Islet of Langerhans (tissue), 1 donor: ENCODE measurements around the gene HEATR1.

Source experiments
- FAIRE-seq: peaks from one replicate; lab custom pipeline; 2011; peaks lifted over from hg19 to GRCh38; lab: Jason Lieb, UNC

HEATR1 gene

GRCh38 chr1:236536540-236536939 lies 67.8 kb downstream of the HEATR1 start:
- FAIRE-seq = no peak

- FAIRE-seq = no peak
These were observed 68.6 kb downstream of the HEATR1 start for GRCh38 chr1:236535662-236536161.

- no peak for FAIRE-seq
These were observed 69.1 kb downstream of the HEATR1 start for GRCh38 chr1:236535190-236535589.

DNA sequence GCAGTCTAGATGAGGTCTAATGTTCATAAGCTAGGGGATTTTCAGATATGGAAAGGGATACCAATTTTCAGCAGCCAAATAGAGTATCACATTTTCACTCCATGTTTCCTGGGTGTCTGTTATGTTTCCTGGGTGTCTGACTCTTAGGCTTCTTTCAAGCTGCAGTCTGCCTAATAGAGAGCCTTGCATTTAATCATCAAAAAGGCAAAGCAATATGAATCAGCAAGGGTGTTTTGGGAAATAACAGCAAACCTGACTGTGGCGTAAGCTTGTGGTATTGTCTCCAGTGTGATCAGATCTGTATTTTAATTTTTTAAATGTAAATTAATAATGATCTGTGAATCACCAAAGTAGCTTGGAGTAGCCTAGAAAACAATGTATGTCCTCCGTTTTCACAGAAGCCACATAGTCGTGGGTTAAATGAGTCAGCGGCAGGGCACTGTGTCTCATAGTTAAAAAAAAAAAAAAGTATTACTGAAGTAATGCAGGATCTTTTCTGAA lies 70.1 kb downstream of the HEATR1 start:
- no peak for FAIRE-seq

- FAIRE-seq = no peak
These were observed 71.5 kb downstream of the HEATR1 start for GRCh38 chr1:236532850-236533249.

DNA sequence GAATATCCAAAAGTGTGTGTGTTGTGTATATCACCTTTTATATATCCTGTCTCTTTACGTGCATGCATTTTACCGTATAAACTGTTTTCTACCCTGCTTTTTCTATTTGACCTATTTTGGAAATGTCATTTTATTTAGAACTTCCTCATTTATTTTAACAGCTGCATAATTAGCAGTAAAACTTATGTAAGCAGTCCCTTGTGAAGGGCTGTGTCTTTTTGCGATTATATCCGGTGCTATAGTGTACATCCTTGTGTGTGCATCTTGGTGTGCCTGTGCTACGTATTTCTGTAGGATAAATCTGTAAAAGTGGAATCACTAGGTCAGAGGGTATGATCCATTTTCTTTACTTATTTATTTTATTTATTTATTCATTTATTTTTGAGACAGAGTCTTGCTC lies 73.4 kb downstream of the HEATR1 start:
- no peak for FAIRE-seq

GRCh38 chr1:236530286-236530685 lies 74.0 kb downstream of the HEATR1 start:
- FAIRE-seq = no peak

- no peak for FAIRE-seq
These were observed 78.2 kb downstream of the HEATR1 start for GRCh38 chr1:236526079-236526478.

GRCh38 chr1:236524895-236525184 lies 79.5 kb downstream of the HEATR1 start:
- FAIRE-seq = no peak

DNA sequence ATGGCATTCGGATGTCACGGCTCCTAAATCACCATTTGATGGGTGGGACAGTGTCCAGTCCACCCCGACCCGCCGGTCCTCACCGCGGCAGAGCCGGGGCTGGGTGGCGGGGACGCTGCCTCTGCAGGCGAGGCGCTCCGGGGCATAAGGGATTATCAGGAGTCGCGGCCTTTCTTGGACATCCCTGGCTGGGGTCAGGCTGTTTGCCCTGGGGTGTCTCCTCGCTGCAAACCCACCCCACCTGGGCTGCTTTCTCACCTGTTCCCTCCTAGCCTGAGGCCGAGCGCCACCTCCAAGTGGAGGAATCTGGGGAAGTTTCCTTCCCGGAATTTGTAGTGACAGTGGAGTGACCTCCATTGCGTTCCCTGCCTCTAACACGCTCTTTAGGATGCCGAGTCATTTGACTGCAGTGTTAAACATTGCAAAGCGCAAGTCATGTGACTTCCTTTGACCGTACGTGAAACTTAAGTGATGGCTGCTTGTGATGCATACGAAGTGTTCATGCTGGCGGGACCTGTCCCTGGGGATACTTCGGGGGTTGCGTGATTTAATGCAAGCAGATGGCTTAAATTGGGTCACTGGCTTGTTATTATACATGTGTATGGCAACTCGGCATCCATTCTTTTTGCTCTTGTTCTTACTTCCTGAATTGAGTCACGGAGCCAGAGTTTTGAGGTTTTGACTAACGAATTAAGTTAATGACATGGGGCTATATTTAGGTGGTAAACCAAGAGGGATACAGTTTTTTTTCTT lies 80.0 kb downstream of the HEATR1 start:
- peak; percentile 73 for FAIRE-seq

- FAIRE-seq = no peak
These were observed 80.6 kb downstream of the HEATR1 start, which contains the start of gene LGALS8 for GRCh38 chr1:236523704-236524141. TSS of gene LGALS8 (plus strand) at chr1:236523982. CDS start at chr1:236526071, 2,089 bp downstream.

DNA sequence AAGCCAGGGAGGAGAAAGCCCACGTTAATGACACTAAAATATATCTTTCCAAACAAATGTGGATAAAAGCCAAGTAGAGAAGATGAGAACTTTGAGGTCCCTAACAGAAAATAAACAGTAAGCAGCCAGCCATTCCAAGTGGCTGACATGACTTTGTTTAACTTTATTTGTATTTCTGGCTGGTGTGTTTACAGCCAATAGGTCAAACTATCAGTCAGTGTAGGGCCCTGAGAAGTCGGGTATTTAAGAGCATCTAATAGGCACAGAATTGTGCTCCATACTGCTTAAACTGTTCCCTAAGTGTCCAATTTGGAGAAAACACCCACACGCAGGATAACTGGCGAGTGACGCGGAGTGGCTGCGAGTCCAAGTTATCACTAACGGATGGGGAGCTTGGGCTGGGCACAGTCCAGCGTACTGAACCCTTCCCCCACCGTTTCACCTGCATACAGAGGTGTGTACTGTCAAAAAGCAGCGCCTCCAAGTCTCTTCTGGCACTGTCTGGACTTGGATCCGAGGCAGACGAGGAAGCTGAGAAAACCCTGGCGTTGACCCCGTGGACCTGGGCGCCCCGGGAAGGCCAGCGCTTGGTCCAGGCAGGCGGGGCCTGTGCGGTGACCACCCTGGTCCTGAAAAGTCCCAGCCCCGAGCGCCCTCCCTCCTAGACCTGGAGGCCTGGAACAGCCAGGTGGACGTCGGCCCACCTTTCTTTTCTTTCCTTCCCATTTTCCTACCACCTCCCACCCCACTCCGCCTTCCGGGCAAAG lies 81.2 kb downstream of the HEATR1 start:
- FAIRE-seq = no peak

GRCh38 chr1:236520445-236521005 lies 83.8 kb downstream of the HEATR1 start:
- no peak for FAIRE-seq

DNA sequence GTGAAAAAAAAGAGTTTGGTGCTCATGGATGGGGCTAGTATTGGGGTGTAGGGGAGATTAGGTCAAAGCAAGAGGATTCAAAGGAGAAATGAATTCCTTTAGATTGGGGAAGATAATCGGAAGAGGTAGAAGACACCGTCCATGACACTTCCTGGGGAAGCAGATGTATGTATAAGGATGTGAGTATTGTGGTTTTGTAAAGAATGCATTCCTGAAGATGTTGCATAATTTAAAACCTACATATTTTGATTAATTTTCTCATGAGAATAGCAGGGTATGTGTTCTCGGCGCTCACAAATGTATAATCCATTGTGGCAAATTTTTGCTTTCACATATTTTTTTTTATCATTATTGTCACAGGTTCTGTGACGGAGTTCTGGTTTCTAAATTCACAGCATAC lies 86.0 kb downstream of the HEATR1 start:
- no peak for FAIRE-seq

- FAIRE-seq = peak; percentile 9
These were observed 87.2 kb downstream of the HEATR1 start for GRCh38 chr1:236516929-236517704.

- FAIRE-seq = no peak
These were observed 88.8 kb downstream of the HEATR1 start for GRCh38 chr1:236515443-236515958.

GRCh38 chr1:236514703-236515442 lies 89.4 kb downstream of the HEATR1 start:
- peak; percentile 75 for FAIRE-seq

GRCh38 chr1:236511735-236512418 lies 92.4 kb downstream of the HEATR1 start:
- FAIRE-seq = no peak

DNA sequence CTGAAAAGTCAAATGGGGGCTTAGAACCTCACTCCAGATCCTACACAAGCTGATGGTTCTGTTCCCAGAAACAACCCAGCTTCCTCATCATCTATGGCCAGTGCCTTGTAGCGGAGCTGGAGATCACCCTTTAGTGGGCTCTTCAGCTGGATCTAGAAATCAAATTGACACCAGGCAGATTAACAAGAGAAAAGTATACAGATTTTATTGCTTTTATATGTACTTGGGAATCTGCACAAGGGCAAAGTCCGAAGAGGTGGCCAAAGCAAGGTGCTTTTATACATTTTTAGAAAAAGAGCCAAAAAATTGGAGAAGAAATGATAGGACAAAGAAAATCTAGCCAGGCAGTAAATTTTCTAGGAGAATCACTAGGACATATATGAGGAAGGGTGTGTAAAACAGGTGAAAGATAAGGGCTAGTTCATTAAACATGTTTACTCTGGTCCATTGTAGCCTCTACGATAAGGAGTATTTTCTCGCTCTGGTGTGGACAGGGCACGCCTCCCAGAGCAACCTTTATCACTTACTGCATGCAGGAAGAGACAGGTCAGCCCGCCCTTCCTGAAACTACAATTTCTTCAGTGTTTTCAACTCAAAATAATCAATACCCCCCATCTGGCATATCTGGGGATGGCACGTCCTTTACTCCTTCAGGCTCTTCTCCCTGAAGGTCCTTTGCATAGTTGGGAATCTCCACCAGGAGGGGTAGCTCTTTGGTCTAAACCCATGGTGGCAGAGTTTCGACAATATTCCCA lies 94.5 kb downstream of the HEATR1 start:
- FAIRE-seq = peak; percentile 45

DNA sequence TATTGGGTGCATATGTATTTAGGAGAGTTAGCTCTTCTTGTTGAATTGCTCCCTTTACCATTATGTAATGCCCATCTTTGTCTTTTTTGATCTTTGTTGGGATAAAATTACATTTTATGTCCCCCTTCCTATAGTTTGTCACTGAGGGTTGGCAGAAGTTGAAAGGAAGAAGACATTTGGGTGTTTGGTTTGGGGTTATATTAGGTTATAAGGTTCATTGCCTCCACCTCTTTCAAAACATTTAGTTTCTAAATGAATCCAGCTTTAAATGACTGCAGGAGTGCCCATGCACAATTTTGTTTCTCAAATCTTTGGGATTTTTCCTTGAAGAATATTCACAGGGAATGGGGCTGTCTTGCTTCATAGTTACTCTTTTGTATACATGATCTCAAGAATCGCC lies 95.1 kb downstream of the HEATR1 start:
- no peak for FAIRE-seq
